A673 (cell line): Measurements from ENCODE around the gene NT5C2. TPM values are rescaled to one million over a fixed set of nuclear protein-coding genes. Genes with fewer than 3 reads are reported as not detected.
"Not testable (repeated sequence)": the region's sequence is repeated elsewhere in the genome, so short reads cannot be mapped to it uniquely, and the experiment has no call there.

Source experiments
- BruUV-seq: library from RNA; stranded (reverse); fragments of 400-500 nt; replicated peaks from 2 replicates; lab custom pipeline; 2021; lab: Mats Ljungman, UMichigan
- CTCF ChIA-PET: fragments of 300-600 bp; sonication (Branson Sonifier 250); formaldehyde crosslinking; loops from one replicate; lab custom pipeline; 2022; ENCODE audit warnings: antibody characterized with exemption; lab: Charles Lee
- POLR2A ChIA-PET: fragments of 300-600 bp; sonication (Branson Sonifier 250); formaldehyde crosslinking; loops from one replicate; lab custom pipeline; 2022; ENCODE audit warnings: antibody characterized with exemption; ENCODE audit not compliant: low non-redundant PET; lab: Charles Lee
- DNase-seq: peaks from one replicate; pipeline ENCODE4 v3.0.0-alpha.2; 2015; ENCODE audit warnings: low spot score
- H3K27ac ChIP-seq: fragments of 200-600 bp; sonication (generic); 2 replicates; pipeline ENCODE4 v1.5.1; 2016; ENCODE audit warnings: mixed run types, low read depth, mild to moderate bottlenecking, mixed read lengths, antibody characterized with exemption, low read length; ENCODE audit not compliant: poor library complexity, severe bottlenecking
- H3K27me3 ChIP-seq: fragments of 200-600 bp; sonication (generic); replicated peaks from 2 replicates; pipeline ENCODE4 v1.6.1; 2017; ENCODE audit warnings: mixed run types, low read depth, mild to moderate bottlenecking, mixed read lengths, antibody characterized with exemption, low read length; ENCODE audit not compliant: insufficient read depth, poor library complexity
- H3K36me3 ChIP-seq: fragments of 200-600 bp; sonication (generic); 2 replicates; pipeline ENCODE4 v1.6.1; 2016; ENCODE audit warnings: mixed run types, mild to moderate bottlenecking, mixed read lengths, antibody characterized with exemption, low read length; ENCODE audit not compliant: insufficient read depth, poor library complexity, severe bottlenecking
- H3K4me1 ChIP-seq: fragments of 200-600 bp; sonication (generic); 2 replicates; pipeline ENCODE4 v1.6.1; 2017; ENCODE audit warnings: mixed run types, mild to moderate bottlenecking, mixed read lengths, antibody characterized with exemption, low read length; ENCODE audit not compliant: insufficient read depth, poor library complexity, severe bottlenecking
- H3K4me3 ChIP-seq: fragments of 200-600 bp; sonication (generic); 2 replicates; pipeline ENCODE4 v1.5.1; 2016; ENCODE audit warnings: low read depth, mixed run types, mild to moderate bottlenecking, mixed read lengths, low read length; ENCODE audit not compliant: poor library complexity, severe bottlenecking
- H3K9me3 ChIP-seq: fragments of 200-600 bp; sonication (generic); 2 replicates; pipeline ENCODE4 v1.6.1; 2016; ENCODE audit warnings: mixed run types, low read depth, mild to moderate bottlenecking, mixed read lengths, antibody characterized with exemption, low read length; ENCODE audit not compliant: poor library complexity, severe bottlenecking
- CTCF ChIP-seq: fragments of 300-800, 200-600 bp; sonication (generic); conservative IDR thresholded peaks from 2 replicates; pipeline ENCODE4 v1.5.1; 2017; ENCODE audit warnings: low read depth, mild to moderate bottlenecking, antibody characterized with exemption, low read length, moderate library complexity, mixed read lengths
- EZH2 ChIP-seq: fragments of 200-600 bp; sonication (generic); IDR thresholded peaks from 2 replicates; pipeline ENCODE4 v1.6.1; 2017; ENCODE audit warnings: borderline replicate concordance, low read depth, mild to moderate bottlenecking, mixed read lengths, antibody characterized with exemption, low read length; ENCODE audit not compliant: poor library complexity, severe bottlenecking
- intact Hi-C: fragments of 100-400 bp; cut with micrococcal nuclease; formaldehyde crosslinking; loops from one replicate; pipeline ENCODE4 v1.10.0; 2022; ENCODE audit not compliant: unreplicated experiment
- total RNA-seq: library from RNA; stranded (reverse); gene quantifications from 2 replicates; pipeline ENCODE4 v1.2.3, GENCODE V29; 2021

NT5C2 gene
- total RNA-seq, 1 experiment from 2014 or later: 61.8 TPM

- BruUV-seq: no TSS peak
- CTCF ChIA-PET: interaction anchor here (0.6 to 0.7 kb wide), 2 partner anchors 111 to 134 kb away, joined by 4 to 6 read pairs; no protein-coding TSS in a partner anchor
Measured at GRCh38 chr10:103188853-103189252, 4.2 kb downstream of the NT5C2 start.

GRCh38 chr10:103186128-103186527 lies 6.9 kb downstream of the NT5C2 start:
- H3K9me3 ChIP-seq: no peaks in the 10 kb centered on the region
- ChIA-PET POLR2A (no interaction called here), CTCF (no interaction called here)
- H3K4me3 ChIP-seq: no peak overlapping the region
- BruUV-seq: no TSS peak
- TF ChIP-seq CTCF (no peak), EZH2 (no peak)
- peaks cover under 1% of the 10 kb centered on the region for H3K36me3 ChIP-seq
- no peak for DNase-seq
- intact Hi-C loops: no loop called here
- H3K4me1 ChIP-seq: peaks cover 18% of the 10 kb centered on the region
- no peaks in the 10 kb centered on the region for H3K27me3 ChIP-seq
- H3K27ac ChIP-seq: peak overlapping the region; percentile 20

More at GRCh38 chr10:103188853-103189252, 4.2 kb downstream of the NT5C2 start:
- TF ChIP-seq CTCF: no peak
- no peak for TF ChIP-seq EZH2
- Histone ChIP-seq H3K27me3 (no peaks in the 10 kb centered on the region), H3K27ac (peak overlapping the region; percentile 33), H3K4me3 (peak overlapping the region; percentile 4), H3K4me1 (peaks cover 25% of the 10 kb centered on the region), H3K36me3 (no peaks in the 10 kb centered on the region), H3K9me3 (no peaks in the 10 kb centered on the region)
- intact Hi-C loops: no loop called here
- POLR2A ChIA-PET: interaction anchor here (0.7 kb wide), 1 partner anchor 12 kb away, joined by 14 read pairs; no protein-coding TSS in a partner anchor
- DNase-seq: peak; percentile 42

GRCh38 chr10:103184615-103185014 lies 8.5 kb downstream of the NT5C2 start:
- BruUV-seq: no TSS peak
- Histone ChIP-seq H3K36me3 (peaks cover 7% of the 10 kb centered on the region), H3K27ac (no peak overlapping the region), H3K27me3 (no peaks in the 10 kb centered on the region), H3K4me1 (peaks cover 9% of the 10 kb centered on the region), H3K4me3 (no peak overlapping the region), H3K9me3 (no peaks in the 10 kb centered on the region)
- intact Hi-C loops: no loop called here
- ChIA-PET POLR2A (no interaction called here), CTCF (no interaction called here)
- no peak for DNase-seq
- no peak for TF ChIP-seq CTCF
- no peak for TF ChIP-seq EZH2

GRCh38 chr10:103183991-103184451 lies 9.1 kb downstream of the NT5C2 start:
- DNase-seq, BruUV-seq, CTCF ChIA-PET, H3K9me3 ChIP-seq, H3K4me3 ChIP-seq, H3K4me1 ChIP-seq, H3K27ac ChIP-seq, H3K27me3 ChIP-seq, POLR2A ChIA-PET, intact Hi-C loops, H3K36me3 ChIP-seq: not testable (repeated sequence)
